Ovary (tissue), 9 donors: ENCODE measurements around the gene ECI1. TPM values are rescaled to one million over a fixed set of nuclear protein-coding genes. Genes with fewer than 3 reads are reported as not detected.

Experiments used
- DNase-seq, 5 donors: peaks; one replicate each; pipeline ENCODE4 v3.0.0-alpha.2; 2019 to 2020
- H3K27ac ChIP-seq, 2 donors: fragments of 200-600 bp; one replicate each; pipeline versions ENCODE4 v1.5.1 to v1.8.0; 2019 to 2022
- H3K27me3 ChIP-seq: fragments of 200-600 bp; one replicate; pipeline ENCODE4 v1.8.0; 2022
- H3K36me3 ChIP-seq: fragments of 200-600 bp; sonication (generic); one replicate; pipeline ENCODE4 v1.5.1; 2019
- H3K4me1 ChIP-seq: one replicate; pipeline ENCODE4 v1.8.1; 2013; ENCODE audit warnings: mild to moderate bottlenecking, moderate library complexity; ENCODE audit not compliant: insufficient read depth
- H3K4me3 ChIP-seq: fragments of 200-600 bp; sonication (generic); one replicate; pipeline ENCODE4 v1.5.1; 2017
- H3K9me3 ChIP-seq, 2 donors: fragments of 200-600 bp in 1 of 2; sonication (generic) in 1 of 2; one replicate each; pipeline versions ENCODE4 v1.5.1 to v1.8.1; 2013 to 2019; ENCODE audit warnings: mild to moderate bottlenecking in 1 of 2, moderate library complexity in 1 of 2
- EP300 ChIP-seq: sonication (generic); formaldehyde crosslinking; IDR thresholded peaks from one replicate; pipeline ENCODE4 v1.6.1; 2017; ENCODE audit warnings: antibody characterized with exemption
- POLR2A ChIP-seq: fragments of 450-650 bp; IDR thresholded peaks from one replicate; pipeline ENCODE4 v1.6.1; 2017; ENCODE audit warnings: antibody characterized with exemption, mild to moderate bottlenecking, moderate library complexity
- WGBS, 3 donors: extraction: QIAGEN DNeasy Blood & Tissue Kit in 1 of 3; methylation state at CpG; one replicate each; pipeline versions ENCODE4 v1.1.5 to v1.1.7; 2013 to 2017; 5-methylcytosine and 5-hydroxymethylcytosine counted together
- intact Hi-C, 4 donors: fragments of 100-400 bp; cut with DNase I; formaldehyde crosslinking; loops; one replicate each; pipeline versions ENCODE4 v1.11.0 to v1.15.1; 2022 to 2023
- polyA plus RNA-seq, 2 donors: library from polyadenylated mRNA; stranded (reverse); fragments of 200-250 nt in 1 of 2; fragments of 350-450 nt in 1 of 2; fragmentation: Illumina TruSeq in 1 of 2; extraction: RNeasy Lipid Tissue Mini Kit (QIAGEN cat#74804) in 1 of 2; gene quantifications; one replicate each; pipeline ENCODE4 v1.2.3, GENCODE V29; 2013 to 2014
- total RNA-seq, 7 donors: library from RNA; depleted of rRNA in 2 of 7; stranded (reverse); fragments of >200 nt in 2 of 7; fragmentation: NEBNext Ultra II Directional in 3 of 7; extraction: Animal tissue kit (Norgen Biotek cat#: 25700) in 3 of 7; gene quantifications; one replicate each; pipeline versions ENCODE4 v1.1.0 to v1.2.4, GENCODE V29; 2016 to 2023
- TF ChIP-seq, protein P1 (sequence below), 3 donors: fragments of 450-650 bp in 2 of 3; fragments of 200-600 bp in 1 of 3; IDR thresholded peaks; one replicate each; pipeline versions ENCODE4 v1.5.1 to v1.8.0; 2016 to 2022; ENCODE audit warnings: antibody characterized with exemption in 3 of 3, mild to moderate bottlenecking in 1 of 3
- donor health status: DM: no; HTN: no; CAD: no; lungs with moderate emphysema.
- donor health status: DM: no; HTN: no; CAD: no.
- donor health status: Bipolar disorder and iron deficiency.
- donor health status: DM: yes; HTN: yes; CAD: no.
- donor health status: DM: no; HTN: no; CAD: no.
- donor health status: DM: yes; HTN: yes; CAD: no.

ECI1 gene
- total and polyA plus RNA-seq, 9 donors, result 3.1 to 66.3 (median 48.1) TPM

- peaks cover 4% of the 10 kb centered on the region for H3K4me1 ChIP-seq
- H3K4me3 ChIP-seq, result no peak overlapping the region
- no peaks in the 10 kb centered on the region for H3K36me3 ChIP-seq
- H3K27me3 ChIP-seq, result peaks cover 2% of the 10 kb centered on the region
- no peaks in the 10 kb centered on the region for H3K9me3 ChIP-seq
- WGBS, 3 donors, result 84 to 90% (median 84%) methylated on average over 6 of the region's 6 CpGs
- DNase-seq, result no peak
- H3K27ac ChIP-seq, result no peak overlapping the region
- intact Hi-C loops, result no loop called here
- TF ChIP-seq, protein P1, sequence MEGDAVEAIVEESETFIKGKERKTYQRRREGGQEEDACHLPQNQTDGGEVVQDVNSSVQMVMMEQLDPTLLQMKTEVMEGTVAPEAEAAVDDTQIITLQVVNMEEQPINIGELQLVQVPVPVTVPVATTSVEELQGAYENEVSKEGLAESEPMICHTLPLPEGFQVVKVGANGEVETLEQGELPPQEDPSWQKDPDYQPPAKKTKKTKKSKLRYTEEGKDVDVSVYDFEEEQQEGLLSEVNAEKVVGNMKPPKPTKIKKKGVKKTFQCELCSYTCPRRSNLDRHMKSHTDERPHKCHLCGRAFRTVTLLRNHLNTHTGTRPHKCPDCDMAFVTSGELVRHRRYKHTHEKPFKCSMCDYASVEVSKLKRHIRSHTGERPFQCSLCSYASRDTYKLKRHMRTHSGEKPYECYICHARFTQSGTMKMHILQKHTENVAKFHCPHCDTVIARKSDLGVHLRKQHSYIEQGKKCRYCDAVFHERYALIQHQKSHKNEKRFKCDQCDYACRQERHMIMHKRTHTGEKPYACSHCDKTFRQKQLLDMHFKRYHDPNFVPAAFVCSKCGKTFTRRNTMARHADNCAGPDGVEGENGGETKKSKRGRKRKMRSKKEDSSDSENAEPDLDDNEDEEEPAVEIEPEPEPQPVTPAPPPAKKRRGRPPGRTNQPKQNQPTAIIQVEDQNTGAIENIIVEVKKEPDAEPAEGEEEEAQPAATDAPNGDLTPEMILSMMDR (IDR thresholded peaks at IDR 0.05), result no peak
These were observed 51.1 kb downstream of the ECI1 start for GRCh38 chr16:2200313-2200712.

DNA sequence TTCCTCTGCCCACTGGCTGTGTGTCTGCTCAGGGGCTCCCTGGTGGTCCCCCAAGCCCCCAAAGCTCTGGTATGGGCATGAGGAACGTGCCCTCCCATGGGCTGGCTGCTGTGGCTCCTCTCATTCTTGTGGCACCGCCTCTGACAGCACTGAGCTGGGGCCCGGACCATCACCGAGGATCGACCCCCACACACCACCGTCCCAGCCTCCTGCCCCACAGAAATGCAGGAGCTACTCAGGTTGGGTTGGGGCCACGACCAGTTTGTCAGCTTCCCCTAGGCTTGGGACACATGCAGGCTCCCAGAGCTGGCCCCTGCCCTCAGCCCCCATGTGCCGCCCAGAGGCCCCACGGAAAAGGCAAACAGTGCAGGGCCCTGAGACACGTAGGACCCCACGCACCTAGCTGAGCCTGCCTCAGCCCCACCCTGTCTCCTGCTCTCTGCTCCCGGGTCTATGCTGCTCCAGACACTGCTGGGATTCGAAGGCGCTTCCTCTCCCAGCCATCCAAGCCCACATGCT is 51.7 kb downstream of the ECI1 start:
- DNase-seq, result no peak
- H3K27me3 ChIP-seq, result peaks cover 2% of the 10 kb centered on the region
- H3K9me3 ChIP-seq, result no peaks in the 10 kb centered on the region
- no peak overlapping the region for H3K27ac ChIP-seq
- H3K4me3 ChIP-seq, result no peak overlapping the region
- WGBS, 3 donors, result 54 to 55% (median 55%) methylated on average over 13 to 14 of the region's 14 CpGs
- no peaks in the 10 kb centered on the region for H3K36me3 ChIP-seq
- peaks cover 2% of the 10 kb centered on the region for H3K4me1 ChIP-seq
- TF ChIP-seq, protein P1 (IDR thresholded peaks at IDR 0.05), result no peak
- no peak for TF ChIP-seq EP300
- no peak for TF ChIP-seq POLR2A
- intact Hi-C loops, result no loop called here

- no peak for DNase-seq
- no peaks in the 10 kb centered on the region for H3K9me3 ChIP-seq
- H3K36me3 ChIP-seq, result no peaks in the 10 kb centered on the region
- intact Hi-C loops, result no loop called here
- 65 to 72% (median 71%) methylated on average over 5 of the region's 5 CpGs for WGBS, 3 donors
- H3K27ac ChIP-seq, result no peak overlapping the region
- no peak overlapping the region for H3K4me3 ChIP-seq
- H3K27me3 ChIP-seq, result peaks cover 2% of the 10 kb centered on the region
- no peaks in the 10 kb centered on the region for H3K4me1 ChIP-seq
- TF ChIP-seq EP300, result no peak
These were observed 52.3 kb downstream of the ECI1 start for GRCh38 chr16:2199095-2199494.

GRCh38 chr16:2198283-2198682 is 53.1 kb downstream of the ECI1 start:
- Histone ChIP-seq H3K4me1 (no peaks in the 10 kb centered on the region), H3K27ac (no peak overlapping the region), H3K36me3 (no peaks in the 10 kb centered on the region), H3K27me3 (peaks cover 2% of the 10 kb centered on the region), H3K4me3 (no peak overlapping the region), H3K9me3 (no peaks in the 10 kb centered on the region)
- TF ChIP-seq EP300, result no peak
- TF ChIP-seq, protein P1 (IDR thresholded peaks at IDR 0.05), result no peak
- no peak for TF ChIP-seq POLR2A
- 51 to 60% (median 56%) methylated on average over 4 of the region's 4 CpGs for WGBS, 3 donors
- intact Hi-C loops, result no loop called here
- DNase-seq, result no peak

DNA sequence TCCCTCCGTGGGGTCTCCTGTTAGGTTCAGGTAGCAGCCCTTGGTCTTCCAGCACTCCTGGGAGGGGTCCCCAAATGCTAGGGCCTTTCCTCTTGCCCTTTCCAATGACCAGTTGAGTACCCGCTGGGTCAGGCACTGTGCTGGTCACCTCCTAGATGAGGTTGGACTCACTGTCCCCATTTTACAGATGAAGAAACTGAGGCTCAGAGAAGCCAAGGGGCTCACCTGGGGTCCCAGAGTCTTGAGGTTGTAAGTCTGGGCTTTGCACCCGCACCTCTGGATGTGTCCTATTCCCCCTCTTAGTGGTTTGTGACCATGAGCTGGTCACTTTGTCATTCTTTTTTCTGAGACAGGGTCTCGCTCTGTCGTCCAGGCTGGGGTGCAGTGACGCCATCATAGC is 53.6 kb downstream of the ECI1 start:
- TF ChIP-seq, protein P1 (IDR thresholded peaks at IDR 0.05), result no peak
- TF ChIP-seq EP300, result no peak
- TF ChIP-seq POLR2A, result no peak
- H3K27me3 ChIP-seq, result peaks cover 2% of the 10 kb centered on the region
- no peak overlapping the region for H3K4me3 ChIP-seq
- H3K27ac ChIP-seq, result no peak overlapping the region
- intact Hi-C loops, result no loop called here
- H3K4me1 ChIP-seq, result no peaks in the 10 kb centered on the region
- no peaks in the 10 kb centered on the region for H3K36me3 ChIP-seq
- H3K9me3 ChIP-seq, result no peaks in the 10 kb centered on the region
- no peak for DNase-seq
- 75 to 86% (median 85%) methylated on average over 6 of the region's 6 CpGs for WGBS, 3 donors
